Measurements from ENCODE around the gene ADAT3. TPM values are rescaled to one million over a fixed set of nuclear protein-coding genes. Genes with fewer than 3 reads are reported as not detected.

Gene ADAT3
- polyA plus RNA-seq, 1 of the 3 experiments (the other 2 are of a cell fraction): 2.8 TPM

GRCh38 chr19:1955171-1956121 lies 50.2 kb downstream of the ADAT3 start (continued):
- no peak for TF ChIP-seq FOSL2 (IDR thresholded peaks at IDR 0.05; ENCODE audit: borderline replicate concordance, low read depth)
- no peak for TF ChIP-seq ELF1 (IDR thresholded peaks at IDR 0.05)
- no peak for TF ChIP-seq CTCF (IDR thresholded peaks at IDR 0.05)

GRCh38 chr19:1956122-1956494 lies 50.9 kb downstream of the ADAT3 start:
- WGBS (ENCODE audit: low lambda C conversion rate): 98% methylated on average over 8 of the region's 12 CpGs
- Histone ChIP-seq H3K9me2 (no peaks in the 10 kb centered on the region), H3K79me2 (ENCODE audit: insufficient read depth) (peaks cover 85% of the 10 kb centered on the region), H3K27ac (ENCODE audit: low read depth in 2 of 2, low read length in 1 of 2) (no peak overlapping the region), H3K4me1 (ENCODE audit: control insufficient read depth in 1 of 2, insufficient read depth in 2 of 2, low read depth in 1 of 2, low read length in 1 of 2) (no peaks in the 10 kb centered on the region; a peak in 1 of 4 replicates), H2AFZ (ENCODE audit: low read depth) (no peak overlapping the region), H3K36me3 (replicated peaks in 1 of 2; ENCODE audit: control insufficient read depth in 1 of 2, insufficient read depth in 2 of 2, low read length in 1 of 2) (peaks cover 0 to 6% of the 10 kb centered on the region in 2 experiments), H3F3A (replicated peaks; ENCODE audit: insufficient read depth) (no peaks in the 10 kb centered on the region), H3K9me3 (no peaks in the 10 kb centered on the region), H4K20me1 (ENCODE audit: insufficient read depth) (peaks cover 74% of the 10 kb centered on the region), H3K4me3 (ENCODE audit: low read depth in 2 of 2, low read length in 1 of 2) (no peak overlapping the region), H3K9ac (no peak overlapping the region), H3K27me3 (ENCODE audit: insufficient read depth) (no peaks in the 10 kb centered on the region), H3K4me2 (no peak overlapping the region)
- TF ChIP-seq CTCF (IDR thresholded peaks at IDR 0.05): no peak
- no peak for TF ChIP-seq TCF12 (IDR thresholded peaks at IDR 0.05)
- TF ChIP-seq TAF1 (IDR thresholded peaks at IDR 0.05; ENCODE audit: borderline replicate concordance, low read depth, low read length): no peak
- ChIA-PET CTCF (interaction anchor here (1.4 to 3.3 kb wide), 2 partner anchors 10 to 26 kb away, joined by 3 to 24 read pairs; no protein-coding TSS in a partner anchor), POLR2A (no interaction called here)
- no peak for DNase-seq

GRCh38 chr19:1956868-1957492 lies 51.8 kb downstream of the ADAT3 start:
- ChIA-PET CTCF (interaction anchor here (1.4 to 3.3 kb wide), 2 partner anchors 11 to 27 kb away, joined by 3 to 24 read pairs; no protein-coding TSS in a partner anchor), POLR2A (no interaction called here)
- H4K20me1 ChIP-seq (ENCODE audit: insufficient read depth): peaks cover 80% of the 10 kb centered on the region
- no peaks in the 10 kb centered on the region for H3F3A ChIP-seq (replicated peaks; ENCODE audit: insufficient read depth)
- H3K9me2 ChIP-seq: no peaks in the 10 kb centered on the region
- no peak overlapping the region for H3K4me2 ChIP-seq
- H3K4me1 ChIP-seq (ENCODE audit: control insufficient read depth in 1 of 2, insufficient read depth in 2 of 2, low read depth in 1 of 2, low read length in 1 of 2): no peaks in the 10 kb centered on the region; a peak in 1 of 4 replicates
- peaks cover 85% of the 10 kb centered on the region for H3K79me2 ChIP-seq (ENCODE audit: insufficient read depth)
- no peaks in the 10 kb centered on the region for H3K9me3 ChIP-seq
- no peak for TF ChIP-seq NRF1 (IDR thresholded peaks at IDR 0.05; ENCODE audit: low read depth, low read length)
- no peak for TF ChIP-seq NFIC (IDR thresholded peaks at IDR 0.05; ENCODE audit: borderline replicate concordance)
- TF ChIP-seq SIN3A (IDR thresholded peaks at IDR 0.05; ENCODE audit: borderline replicate concordance, low read depth, low read length): no peak
- TF ChIP-seq EP300 (IDR thresholded peaks at IDR 0.05; ENCODE audit: borderline replicate concordance in 1 of 2, low read depth in 1 of 2, low read length in 1 of 2): no peak
- no peak for TF ChIP-seq RCOR1 (IDR thresholded peaks at IDR 0.05; ENCODE audit: low read length)
- no peak for TF ChIP-seq MAX (IDR thresholded peaks at IDR 0.05; ENCODE audit: low read depth)
- TF ChIP-seq ELF1 (IDR thresholded peaks at IDR 0.05): no peak
- no peak for TF ChIP-seq PBX3 (IDR thresholded peaks at IDR 0.05)
- no peaks in the 10 kb centered on the region for H3K27me3 ChIP-seq (ENCODE audit: insufficient read depth)
- 86% methylated on average over 17 of the region's 28 CpGs for WGBS (ENCODE audit: low lambda C conversion rate)
- H3K36me3 ChIP-seq (replicated peaks in 1 of 2; ENCODE audit: control insufficient read depth in 1 of 2, insufficient read depth in 2 of 2, low read length in 1 of 2): peaks cover 0 to 6% of the 10 kb centered on the region in 2 experiments
- H3K27ac ChIP-seq (ENCODE audit: low read depth in 2 of 2, low read length in 1 of 2): no peak overlapping the region
- DNase-seq: no peak
- H3K9ac ChIP-seq: no peak overlapping the region
- H2AFZ ChIP-seq (ENCODE audit: low read depth): no peak overlapping the region
- H3K4me3 ChIP-seq (ENCODE audit: low read depth in 2 of 2, low read length in 1 of 2): no peak overlapping the region
